ENCODE measurements around the gene GNB5. TPM values are rescaled to one million over a fixed set of nuclear protein-coding genes. Genes with fewer than 3 reads are reported as not detected.

The GNB5 gene
- total and polyA plus RNA-seq, 2 of the 13 experiments (the other 11 are each of a cell fraction or from before 2014, with no cell fraction given): 13.7 to 14.4 TPM

DNA sequence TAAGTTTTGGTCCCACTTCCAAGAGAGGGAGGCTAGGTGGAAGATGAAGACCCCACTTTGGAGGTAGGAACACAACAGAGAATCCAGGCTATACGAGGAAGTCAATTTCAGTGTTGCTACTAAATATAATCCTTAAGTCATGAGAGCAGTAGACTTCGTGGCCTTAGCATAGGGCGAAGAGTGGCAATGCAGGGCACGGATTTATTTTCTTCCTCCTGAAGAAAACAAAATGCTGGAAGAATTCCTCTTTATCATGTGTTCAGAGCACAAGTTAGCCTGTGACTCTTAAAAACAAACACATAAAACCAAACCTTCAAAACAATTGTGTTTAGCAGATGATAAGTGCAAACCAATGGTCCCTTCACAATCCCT lies 98.0 kb downstream of the GNB5 start:
- Histone ChIP-seq H3K4me2 (ENCODE audit: low read depth, low read length) (no peak overlapping the region), H3K36me3 (replicated peaks in 1 of 2; ENCODE audit: control insufficient read depth in 1 of 2, insufficient read depth in 2 of 2, low read length in 2 of 2) (no peaks in the 10 kb centered on the region), H3K9me3 (ENCODE audit: low read length) (peaks cover 9% of the 10 kb centered on the region), H2AFZ (ENCODE audit: low read length) (no peak overlapping the region), H3K9ac (ENCODE audit: insufficient read depth, low read depth, low read length) (no peak overlapping the region), H3K27me3 (ENCODE audit: control insufficient read depth in 1 of 2, insufficient read depth in 2 of 2, low read length in 2 of 2) (no peaks in the 10 kb centered on the region), H3K4me1 (ENCODE audit: insufficient read depth, low read length) (peaks cover 28% of the 10 kb centered on the region), H3K27ac (ENCODE audit: extremely low read length, insufficient read depth, low read length) (no peak overlapping the region), H3K79me2 (ENCODE audit: insufficient read depth, low read length) (no peaks in the 10 kb centered on the region), H3K4me3 (replicated peaks in 1 of 3; ENCODE audit: insufficient read depth in 1 of 3, low read depth in 2 of 3, low read length in 3 of 3) (no peak overlapping the region), H4K20me1 (ENCODE audit: insufficient read depth, low read length) (no peaks in the 10 kb centered on the region)
- ATAC-seq: no peak
- no peak for DNase-seq (ENCODE audit: low spot score)
- in situ Hi-C loops (cut with HindIII; ENCODE audit: extremely low pct_ligation_motif_present, low pct_unique_long_range_greater_than_20kb): no loop called here
- CTCF ChIA-PET (ENCODE audit: low intra/inter-chr PET ratio, low total read pairs): no interaction called here
- FAIRE-seq: no peak
- WGBS (ENCODE audit: low lambda C conversion rate): 74% methylated on average over 4 of the region's 4 CpGs
- no TSS peak for BruUV-seq (replicated peaks)
- intact Hi-C loops (cut with micrococcal nuclease; ENCODE audit: unreplicated experiment): no loop called here
- POLR2A ChIA-PET: no interaction called here
- TF ChIP-seq ZFP91 (CRISPR knock-in tag; IDR thresholded peaks at IDR 0.05; ENCODE audit: borderline replicate concordance) (no peak), MXD4 (CRISPR knock-in tag; IDR thresholded peaks at IDR 0.05) (no peak), ZNF3 (CRISPR knock-in tag; IDR thresholded peaks at IDR 0.05) (no peak), ZNF652 (CRISPR knock-in tag; IDR thresholded peaks at IDR 0.05; ENCODE audit: borderline replicate concordance, low read depth) (no peak), REXO4 (CRISPR knock-in tag; IDR thresholded peaks at IDR 0.05; ENCODE audit: borderline replicate concordance) (no peak)

- Histone ChIP-seq H3K4me3 (replicated peaks in 1 of 3; ENCODE audit: insufficient read depth in 1 of 3, low read depth in 2 of 3, low read length in 3 of 3) (no peak overlapping the region), H2AFZ (ENCODE audit: low read length) (no peak overlapping the region), H3K9ac (ENCODE audit: insufficient read depth, low read depth, low read length) (no peak overlapping the region), H3K27ac (ENCODE audit: extremely low read length, insufficient read depth, low read length) (no peak overlapping the region), H3K4me2 (ENCODE audit: low read depth, low read length) (no peak overlapping the region), H3K9me3 (ENCODE audit: low read length) (peaks cover 29% of the 10 kb centered on the region), H4K20me1 (ENCODE audit: insufficient read depth, low read length) (no peaks in the 10 kb centered on the region), H3K4me1 (ENCODE audit: insufficient read depth, low read length) (peaks cover 29% of the 10 kb centered on the region), H3K27me3 (ENCODE audit: control insufficient read depth in 1 of 2, insufficient read depth in 2 of 2, low read length in 2 of 2) (no peaks in the 10 kb centered on the region), H3K79me2 (ENCODE audit: insufficient read depth, low read length) (no peaks in the 10 kb centered on the region), H3K36me3 (replicated peaks in 1 of 2; ENCODE audit: control insufficient read depth in 1 of 2, insufficient read depth in 2 of 2, low read length in 2 of 2) (no peaks in the 10 kb centered on the region)
- TF ChIP-seq SP140L (CRISPR knock-in tag; IDR thresholded peaks at IDR 0.05; ENCODE audit: borderline replicate concordance): no peak
- TF ChIP-seq, protein P1, sequence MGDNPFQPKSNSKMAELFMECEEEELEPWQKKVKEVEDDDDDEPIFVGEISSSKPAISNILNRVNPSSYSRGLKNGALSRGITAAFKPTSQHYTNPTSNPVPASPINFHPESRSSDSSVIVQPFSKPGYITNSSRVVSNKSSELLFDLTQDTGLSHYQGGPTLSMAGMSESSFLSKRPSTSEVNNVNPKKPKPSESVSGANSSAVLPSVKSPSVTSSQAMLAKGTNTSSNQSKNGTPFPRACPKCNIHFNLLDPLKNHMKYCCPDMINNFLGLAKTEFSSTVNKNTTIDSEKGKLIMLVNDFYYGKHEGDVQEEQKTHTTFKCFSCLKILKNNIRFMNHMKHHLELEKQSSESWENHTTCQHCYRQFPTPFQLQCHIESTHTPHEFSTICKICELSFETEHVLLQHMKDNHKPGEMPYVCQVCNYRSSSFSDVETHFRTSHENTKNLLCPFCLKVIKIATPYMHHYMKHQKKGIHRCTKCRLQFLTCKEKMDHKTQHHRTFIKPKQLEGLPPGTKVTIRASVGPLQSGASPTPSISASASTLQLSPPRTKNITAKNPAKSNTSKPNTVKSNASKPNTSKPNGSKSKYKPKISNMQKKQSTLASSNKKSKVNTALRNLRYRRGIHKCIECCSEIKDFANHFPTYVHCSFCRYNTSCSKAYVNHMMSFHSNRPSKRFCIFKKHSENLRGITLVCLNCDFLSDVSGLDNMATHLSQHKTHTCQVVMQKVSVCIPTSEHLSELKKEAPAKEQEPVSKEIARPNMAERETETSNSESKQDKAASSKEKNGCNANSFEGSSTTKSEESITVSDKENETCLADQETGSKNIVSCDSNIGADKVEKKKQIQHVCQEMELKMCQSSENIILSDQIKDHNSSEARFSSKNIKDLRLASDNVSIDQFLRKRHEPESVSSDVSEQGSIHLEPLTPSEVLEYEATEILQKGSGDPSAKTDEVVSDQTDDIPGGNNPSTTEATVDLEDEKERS (CRISPR knock-in tag; IDR thresholded peaks at IDR 0.05): peak; percentile 61; the same call in 1 of the 2 replicates
- no peak for FAIRE-seq
- POLR2A ChIA-PET: no interaction called here
- CTCF ChIA-PET (ENCODE audit: low intra/inter-chr PET ratio, low total read pairs): no interaction called here
- intact Hi-C loops (cut with micrococcal nuclease; ENCODE audit: unreplicated experiment) (no loop called here), in situ Hi-C loops (cut with HindIII; ENCODE audit: extremely low pct_ligation_motif_present, low pct_unique_long_range_greater_than_20kb) (no loop called here)
- DNase-seq (ENCODE audit: low spot score): no peak
- BruUV-seq (replicated peaks): no TSS peak
- no peak for ATAC-seq
Observed at GRCh38 chr15:52090193-52090592, 101.0 kb downstream of the GNB5 start.

All from HepG2 (cell line).